Stimulated activated CD8-positive, alpha-beta memory T cell treated with anti-CD3 and anti-CD28 coated beads, Interleukin-7, amount 100 ng/mL, for 48 hours (primary cell): Measurements from ENCODE around the gene EEFSEC.
A peak's percentile ranks its signal among the peaks of the same experiment; 100 is the strongest.

Experiments used
- DNase-seq, 2 donors: peaks; one replicate each; pipeline ENCODE4 v3.0.0-alpha.2; 2020; ENCODE audit warnings: low read depth in 1 of 2; ENCODE audit errors: extremely low read depth in 1 of 2

EEFSEC gene

DNA sequence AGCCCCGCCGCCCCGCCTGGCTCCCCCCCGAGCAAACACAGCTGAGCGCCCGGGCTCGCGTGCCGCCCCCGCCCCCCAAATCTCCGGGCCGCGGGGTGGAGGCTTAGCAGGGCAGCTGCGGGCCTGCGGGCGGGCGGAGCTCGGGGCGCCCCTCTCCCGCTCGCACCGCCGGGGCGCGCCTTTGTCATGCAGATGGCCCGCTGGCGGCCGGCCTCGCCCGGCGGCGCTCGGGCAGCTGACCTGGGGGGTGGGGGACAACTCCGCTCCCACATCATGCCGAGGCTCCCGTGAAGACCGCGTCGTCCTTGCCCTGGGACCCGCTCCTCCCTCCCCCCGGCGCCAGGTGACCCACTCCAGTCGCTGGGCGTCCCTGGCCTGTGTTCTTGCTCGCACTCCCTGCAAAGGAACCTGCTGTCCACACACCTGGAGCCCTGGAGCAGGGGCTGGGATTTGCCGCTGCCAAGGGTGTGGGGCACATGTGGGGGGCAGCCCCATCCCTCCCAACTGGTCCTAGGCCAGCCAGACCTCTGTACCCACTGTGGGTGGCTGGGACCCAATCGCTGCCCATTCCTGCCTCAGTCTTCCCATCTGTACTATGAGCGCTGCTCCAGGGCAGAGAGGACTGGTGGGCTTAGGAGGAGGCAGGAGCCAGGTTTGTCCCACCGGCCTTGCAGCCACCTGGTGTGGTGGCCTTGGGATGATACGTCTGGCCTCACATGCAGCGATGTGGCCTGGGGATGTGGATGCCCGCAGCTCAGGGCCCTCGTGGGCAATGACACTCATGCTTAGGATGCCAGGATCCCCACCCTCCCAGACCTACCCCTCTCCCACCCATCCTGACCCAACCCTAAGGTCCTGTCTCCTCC lies 279.9 kb downstream of the EEFSEC start:
- no peak for DNase-seq

DNA sequence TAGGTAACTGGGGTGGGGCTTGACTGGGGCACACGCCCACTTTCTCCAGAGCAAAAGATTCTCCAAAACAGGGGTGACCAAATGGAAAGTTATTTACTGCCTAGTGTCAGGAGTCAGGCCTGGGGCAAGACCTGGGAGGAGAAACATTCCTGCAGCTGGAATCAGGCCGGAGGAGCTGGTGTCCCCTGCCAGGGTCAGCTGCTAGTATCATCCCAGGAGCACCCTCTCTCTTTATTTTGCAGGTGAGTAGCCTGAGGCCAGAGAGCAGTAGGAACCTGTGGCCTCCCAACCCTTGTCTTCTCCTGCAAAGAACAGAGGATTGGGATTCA lies 280.5 kb downstream of the EEFSEC start:
- no peak for DNase-seq

DNA sequence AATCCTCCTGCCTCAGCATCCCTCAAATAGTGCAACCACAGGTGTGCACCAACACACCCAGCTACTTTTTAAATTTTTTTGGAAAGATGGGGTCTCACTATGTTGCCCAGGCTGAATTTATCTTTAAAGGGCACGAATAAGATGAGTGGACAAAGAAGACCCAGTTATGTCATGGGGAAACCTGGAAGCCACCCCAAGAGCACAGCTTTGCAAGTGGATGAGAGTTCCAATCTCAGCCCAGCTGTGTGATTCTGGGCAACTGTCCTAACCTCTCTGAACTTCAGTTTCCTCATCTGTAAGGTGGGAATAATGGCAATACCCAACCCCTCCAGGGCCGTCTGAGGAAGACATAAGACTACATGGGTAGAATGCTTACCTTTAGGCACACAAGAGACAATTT lies 281.2 kb downstream of the EEFSEC start:
- DNase-seq: no peak

DNA sequence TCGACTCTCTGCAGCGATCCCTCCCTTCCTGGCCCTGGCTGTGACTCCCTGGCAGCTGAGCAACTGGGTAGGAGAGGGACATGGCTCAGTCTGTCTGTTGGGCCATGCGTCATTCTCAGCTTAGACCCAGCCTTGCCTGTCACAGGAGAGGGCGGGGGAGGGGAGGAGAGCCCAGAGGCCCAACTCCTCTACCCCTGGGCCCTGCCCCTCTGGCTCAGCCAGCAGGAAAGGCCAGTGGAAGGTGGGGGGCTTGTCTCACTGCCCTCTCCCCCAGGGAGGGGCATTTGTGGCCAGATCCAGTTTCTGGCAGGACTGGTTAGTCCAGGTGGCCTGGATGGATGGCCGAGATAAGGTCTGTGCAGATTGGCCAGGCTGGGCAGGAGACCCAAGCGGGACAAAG lies 281.8 kb downstream of the EEFSEC start:
- DNase-seq: no peak

DNA sequence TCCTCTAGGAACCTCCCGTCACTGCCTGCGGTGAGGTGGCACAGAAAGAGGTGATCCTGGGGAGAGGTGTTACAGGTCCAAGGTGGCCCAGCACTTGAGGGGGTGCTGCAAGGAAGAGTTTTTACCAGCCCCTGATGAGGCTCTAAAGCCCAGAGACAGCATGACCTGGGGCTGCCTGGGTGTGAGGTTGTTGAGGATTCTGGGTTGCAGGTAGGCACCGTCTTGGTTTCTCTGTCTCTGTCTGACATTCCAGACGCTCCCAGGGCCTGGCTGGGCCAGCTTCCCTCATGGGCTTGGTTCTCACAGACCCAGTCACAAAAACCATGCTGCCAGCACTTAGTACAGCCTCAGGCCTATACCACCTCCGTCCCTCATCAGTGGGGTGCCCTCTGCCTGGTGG lies 282.3 kb downstream of the EEFSEC start:
- DNase-seq: no peak

DNA sequence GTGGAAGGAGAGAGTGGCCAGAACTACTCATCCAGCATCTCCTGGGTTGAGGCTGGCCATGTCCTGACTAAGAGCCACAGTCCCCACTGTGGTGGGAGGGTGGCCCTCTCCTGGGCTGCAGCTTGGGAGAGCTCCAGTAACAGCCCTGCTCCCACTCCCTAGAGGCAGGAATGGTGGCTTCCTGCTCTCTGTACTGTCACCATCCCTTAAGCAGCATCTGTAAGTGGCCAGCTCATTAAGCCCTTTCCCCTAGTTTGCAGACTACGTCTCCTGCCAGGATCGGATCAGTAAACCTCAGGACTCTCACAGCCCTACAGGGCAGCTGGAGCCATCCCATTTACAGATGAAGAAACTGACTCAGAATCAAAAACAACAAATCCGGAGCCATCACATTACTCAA lies 282.9 kb downstream of the EEFSEC start:
- DNase-seq: no peak

DNA sequence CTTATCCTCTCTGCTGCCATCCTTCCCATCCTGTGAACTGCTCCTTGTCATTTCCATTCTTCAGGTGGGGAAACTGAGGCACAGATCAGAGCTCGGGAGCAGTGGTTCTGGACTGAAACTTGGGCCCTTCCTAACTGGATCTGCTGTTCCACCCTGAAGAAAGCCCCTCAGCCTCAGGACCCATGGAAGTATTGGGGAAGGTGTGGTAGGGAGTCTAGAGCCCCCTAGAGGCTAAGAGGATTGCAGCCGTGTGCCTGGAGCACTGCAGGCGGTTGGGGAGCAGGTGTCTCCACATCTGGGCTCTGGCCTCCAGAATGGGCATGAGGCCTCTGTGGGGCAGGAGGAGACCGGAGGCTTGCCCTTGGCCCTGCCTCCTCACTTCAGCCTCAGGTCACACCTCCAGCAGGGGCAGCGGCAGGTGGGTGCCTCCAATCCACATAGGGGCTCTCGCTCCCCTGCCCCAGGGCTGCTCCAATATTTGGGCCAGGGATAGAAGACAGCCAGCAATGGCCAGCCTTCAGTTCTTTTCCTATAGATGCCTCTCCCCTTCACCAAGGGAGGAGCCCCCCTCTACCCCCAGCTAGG lies 285.3 kb downstream of the EEFSEC start:
- DNase-seq: no peak

DNA sequence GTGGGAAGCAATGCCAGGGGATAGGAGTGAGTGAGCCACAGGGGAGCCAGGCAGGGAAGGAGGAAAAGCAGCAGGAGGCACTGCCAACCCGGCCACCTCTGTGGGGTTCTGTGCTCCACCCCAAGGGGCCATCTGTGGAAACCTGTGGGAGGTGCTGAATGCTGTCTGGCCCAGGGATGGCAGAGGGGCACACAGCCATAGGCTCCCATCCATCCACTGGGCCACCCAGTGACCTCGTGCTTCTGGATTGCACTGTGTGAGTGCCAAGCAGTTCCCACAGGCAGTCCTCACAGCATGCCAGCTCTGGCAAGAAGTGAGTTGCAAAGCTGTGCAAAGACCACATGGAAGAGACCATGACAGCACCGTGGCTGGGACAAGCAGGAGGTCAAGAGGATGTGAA lies 285.9 kb downstream of the EEFSEC start:
- DNase-seq: no peak

DNA sequence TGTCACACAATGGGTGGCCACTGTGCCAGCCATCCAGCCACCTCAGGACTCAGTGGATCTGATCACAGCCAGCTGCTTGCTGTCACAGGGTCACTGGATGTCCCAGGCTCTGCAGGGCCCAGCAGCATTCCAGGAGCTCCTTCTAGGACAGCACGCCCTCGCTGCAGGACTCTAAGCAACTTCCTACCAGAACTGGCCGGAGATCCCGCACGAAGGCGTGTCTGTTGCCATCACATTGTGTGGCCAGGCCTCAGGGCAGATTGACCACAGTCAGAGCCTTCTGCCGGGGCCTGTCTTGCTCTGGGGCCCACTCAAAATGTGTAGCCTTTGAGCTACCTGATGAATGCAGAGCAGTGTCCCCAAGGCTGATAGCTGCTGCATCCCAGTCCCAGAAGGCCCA lies 288.8 kb downstream of the EEFSEC start:
- no peak for DNase-seq

DNA sequence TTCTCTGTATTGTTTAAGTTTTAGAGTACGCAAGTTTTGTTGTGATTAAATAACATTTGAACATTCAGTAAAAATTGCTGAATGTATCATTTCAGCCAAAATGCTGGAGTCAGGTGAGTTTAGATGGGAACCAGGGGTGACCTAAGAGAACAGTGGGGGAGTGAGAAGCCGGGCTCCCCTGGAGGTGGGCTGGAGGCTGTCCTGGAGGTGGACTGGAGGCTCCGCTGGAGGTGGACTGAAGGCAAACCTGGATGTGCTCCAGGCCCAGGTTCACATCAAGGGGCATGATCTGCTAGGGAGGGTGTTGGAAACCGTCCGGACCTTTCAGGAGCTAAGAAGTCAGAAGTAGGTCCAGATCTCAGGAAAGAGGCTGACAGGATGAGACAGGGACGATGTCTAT lies 289.7 kb downstream of the EEFSEC start:
- no peak for DNase-seq

DNA sequence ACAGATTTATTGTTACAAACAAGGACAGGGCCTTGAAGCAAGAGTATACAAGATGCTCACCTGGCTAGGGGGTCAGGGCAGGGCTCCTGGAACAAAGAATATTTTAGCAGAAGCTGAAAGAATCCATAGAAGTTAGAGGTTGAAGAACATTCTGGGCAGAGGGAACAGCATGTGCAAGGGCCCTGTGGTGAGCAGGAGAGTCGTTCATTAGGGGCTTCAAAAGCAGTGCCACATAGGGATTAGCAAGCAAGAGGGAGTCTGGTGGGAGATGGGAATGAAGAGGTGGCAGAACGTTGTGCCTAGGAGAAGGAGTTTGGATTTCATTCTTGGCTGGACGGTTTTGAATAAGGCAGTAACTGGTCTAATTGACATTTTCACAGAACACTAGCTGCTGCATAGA lies 290.5 kb downstream of the EEFSEC start:
- no peak for DNase-seq

DNA sequence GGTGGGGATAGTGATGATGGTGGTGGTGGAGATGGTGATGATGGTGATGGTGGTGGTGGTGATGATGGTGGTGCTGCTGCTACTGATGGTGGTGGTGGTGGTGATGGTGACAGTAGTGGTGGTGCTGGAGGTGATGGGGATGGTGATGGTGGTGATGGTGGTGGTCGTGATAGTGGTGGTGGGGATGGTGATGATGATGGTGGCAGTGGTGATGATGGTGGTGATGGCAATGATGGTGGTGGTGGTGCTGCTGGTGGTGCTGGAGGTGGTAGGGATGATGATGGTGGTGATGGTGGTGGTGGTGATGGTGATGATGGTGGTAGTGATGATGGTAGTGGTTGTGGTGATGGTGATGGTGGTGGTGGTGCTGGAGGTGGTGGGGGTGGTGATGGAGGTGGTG lies 292.1 kb downstream of the EEFSEC start:
- no peak for DNase-seq

DNA sequence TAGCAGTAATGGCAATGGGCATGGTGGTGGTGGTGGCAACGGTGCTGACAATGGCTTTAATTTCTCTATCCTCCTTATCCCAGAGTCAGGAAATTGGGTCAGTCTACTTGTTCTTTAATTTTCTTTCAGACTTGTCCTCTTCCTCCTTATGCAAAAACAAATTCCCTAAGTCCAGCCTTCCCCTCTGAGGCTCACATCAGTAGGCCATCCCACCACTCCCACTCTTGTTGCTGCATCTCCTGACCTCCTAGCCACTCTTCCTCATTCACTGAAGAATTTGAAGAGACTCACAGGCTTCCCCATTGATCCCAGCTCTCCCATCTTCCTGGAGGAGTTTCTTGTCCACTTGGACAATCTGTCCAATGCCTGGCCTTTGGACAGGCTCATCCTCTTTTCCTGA lies 293.5 kb downstream of the EEFSEC start:
- DNase-seq: no peak

DNA sequence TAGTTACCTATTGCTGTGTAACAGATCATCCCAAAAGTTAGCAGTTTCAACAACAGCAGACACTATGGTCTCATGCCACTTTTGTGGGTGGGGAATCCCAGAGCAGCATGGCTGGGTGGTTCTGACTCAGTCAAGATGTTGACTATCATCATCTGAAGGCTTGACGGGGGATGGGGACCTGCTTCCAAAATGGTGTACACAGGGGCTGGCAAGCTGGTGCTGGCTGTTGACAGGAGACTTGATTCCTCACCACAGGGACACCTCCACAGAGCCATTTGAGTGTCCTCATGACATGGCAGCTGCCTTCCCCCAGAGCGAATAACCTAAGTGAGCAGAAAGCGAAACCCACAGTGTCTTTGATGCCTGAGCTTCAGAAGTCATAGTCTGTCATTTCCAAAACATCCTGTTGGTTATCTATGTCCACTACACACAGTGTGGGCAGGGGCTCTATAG lies 294.3 kb downstream of the EEFSEC start:
- peak; percentile 39 to 82 for DNase-seq

DNA sequence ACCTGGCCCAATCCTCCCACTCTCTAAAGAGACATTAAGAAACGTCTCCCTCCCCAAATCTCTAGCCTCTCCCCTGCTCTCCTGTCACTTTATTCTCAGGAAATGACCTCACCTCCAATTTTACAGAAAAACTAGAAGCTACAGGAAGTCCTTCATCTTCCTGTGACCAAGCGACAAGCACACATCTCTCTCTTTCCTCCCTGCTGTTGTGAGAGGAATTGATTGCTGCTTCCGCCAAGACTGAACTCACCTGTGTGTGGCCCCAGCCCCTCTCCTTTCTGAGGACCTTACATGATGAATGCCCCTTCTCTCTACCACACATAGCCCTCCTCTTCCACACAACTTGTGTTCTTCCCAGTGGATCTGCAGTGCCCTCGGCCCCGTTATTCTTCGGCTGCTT lies 295.2 kb downstream of the EEFSEC start:
- peak in 1 of 2 donors; percentile 4 for DNase-seq

DNA sequence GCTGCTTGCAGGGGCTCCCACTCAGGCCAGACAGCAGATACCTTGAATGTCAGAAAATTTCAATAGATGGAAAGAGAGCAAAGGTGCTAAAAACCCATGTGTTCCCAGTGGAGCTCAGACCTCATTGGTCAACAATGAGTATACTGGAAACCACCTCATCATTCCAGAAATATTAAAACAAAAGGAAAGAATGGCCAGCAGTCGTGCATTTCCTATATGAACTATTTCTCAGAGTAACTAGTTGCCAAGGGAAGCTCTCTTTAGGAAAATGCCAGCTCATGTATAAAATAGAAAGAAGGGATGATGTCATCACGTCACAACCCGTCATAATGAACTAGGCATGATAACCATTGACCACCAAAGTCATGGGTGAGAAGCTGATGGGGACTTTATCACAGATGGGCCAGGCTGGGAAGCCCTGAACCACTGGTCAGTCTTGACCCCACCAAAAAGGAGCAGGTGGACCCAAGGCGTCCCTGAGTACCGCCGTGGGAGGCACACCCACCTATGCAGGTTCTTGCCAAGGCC lies 295.9 kb downstream of the EEFSEC start:
- no peak for DNase-seq

DNA sequence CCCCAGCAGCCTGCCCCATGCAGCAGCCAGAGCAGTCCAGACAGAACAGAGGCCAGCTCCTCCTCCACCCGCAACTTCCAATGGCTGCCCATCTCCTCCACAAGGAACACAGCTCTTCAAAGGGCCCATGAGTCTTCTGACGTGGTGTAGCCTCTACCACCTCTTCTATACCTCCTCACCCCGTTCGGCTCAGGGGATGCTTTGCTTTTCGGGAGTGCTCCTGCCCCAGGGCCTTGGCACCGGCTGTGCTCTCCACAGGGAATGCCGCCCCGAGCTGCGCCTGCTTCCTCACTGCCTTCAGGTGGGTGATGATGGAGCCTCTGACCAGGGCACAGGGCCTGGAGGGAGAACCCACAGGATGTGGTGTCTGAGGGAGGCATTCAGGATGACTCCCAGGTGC lies 298.8 kb downstream of the EEFSEC start:
- DNase-seq: no peak

DNA sequence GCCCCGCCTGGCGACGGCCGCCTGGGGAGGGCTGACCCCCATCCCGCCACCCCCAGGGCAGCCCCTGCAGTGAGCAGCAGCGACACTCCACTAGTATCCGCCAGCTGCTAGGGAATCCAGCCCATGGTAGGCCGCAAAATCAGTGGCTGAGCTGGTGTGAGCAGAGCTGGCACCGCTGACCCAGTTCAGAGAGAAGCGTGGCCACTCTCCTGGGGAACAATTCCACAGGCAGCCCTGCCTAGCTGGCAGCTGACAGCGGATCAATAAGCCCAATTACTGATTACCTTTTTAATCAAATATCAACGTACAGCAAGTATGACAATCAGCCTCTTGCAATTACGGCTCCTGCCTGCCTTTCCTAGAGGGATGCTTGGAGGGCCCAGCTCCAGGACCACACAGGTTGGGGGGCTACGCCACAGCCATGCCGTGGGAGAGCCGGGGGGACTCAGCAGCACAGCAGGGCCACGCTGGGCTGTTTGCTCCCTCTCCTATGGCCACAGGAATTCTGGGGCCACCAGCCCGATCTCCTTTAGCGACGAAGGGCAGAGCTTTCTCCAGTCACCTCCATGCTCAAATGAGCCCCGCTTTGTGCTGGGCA lies 299.5 kb downstream of the EEFSEC start:
- no peak for DNase-seq

DNA sequence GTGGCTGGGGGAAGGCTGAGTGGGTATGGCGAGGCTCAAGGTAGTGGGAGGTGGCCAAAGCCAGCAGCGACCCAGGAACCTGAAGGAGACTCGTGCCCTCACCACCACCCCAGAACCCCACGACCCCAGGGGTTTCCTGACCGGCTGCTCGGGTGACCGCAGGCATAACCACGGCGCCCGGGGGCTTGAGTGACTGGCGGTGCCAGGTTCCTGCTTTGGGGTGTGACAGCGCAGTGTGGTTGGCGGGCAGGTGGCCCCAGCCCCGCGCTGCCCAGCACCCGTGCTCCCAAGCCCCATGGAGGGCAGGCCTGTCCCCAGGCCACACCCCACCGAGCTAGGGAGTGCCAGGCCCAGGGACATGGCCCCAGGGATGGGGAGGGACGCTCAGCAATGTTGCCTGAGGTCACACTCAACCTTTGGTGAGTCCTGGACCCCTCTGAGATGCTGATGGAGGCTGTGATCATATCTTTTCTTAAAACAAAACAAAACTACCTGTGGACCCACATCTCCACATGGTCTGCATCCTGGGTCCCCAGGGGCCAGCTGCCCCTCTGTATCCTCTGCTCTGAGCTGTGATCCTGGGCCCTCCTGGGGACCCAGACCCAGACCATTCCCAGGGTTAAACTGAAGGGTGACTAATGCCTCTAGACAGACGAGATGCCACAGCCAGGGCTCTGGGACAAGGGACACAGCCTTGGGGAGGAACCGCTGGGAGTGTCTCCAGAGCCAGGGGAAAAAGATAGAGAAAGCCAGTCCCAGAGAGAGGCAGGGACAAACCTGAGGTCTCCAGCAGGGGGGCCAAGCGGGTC lies 300.4 kb downstream of the EEFSEC start:
- no peak for DNase-seq

DNA sequence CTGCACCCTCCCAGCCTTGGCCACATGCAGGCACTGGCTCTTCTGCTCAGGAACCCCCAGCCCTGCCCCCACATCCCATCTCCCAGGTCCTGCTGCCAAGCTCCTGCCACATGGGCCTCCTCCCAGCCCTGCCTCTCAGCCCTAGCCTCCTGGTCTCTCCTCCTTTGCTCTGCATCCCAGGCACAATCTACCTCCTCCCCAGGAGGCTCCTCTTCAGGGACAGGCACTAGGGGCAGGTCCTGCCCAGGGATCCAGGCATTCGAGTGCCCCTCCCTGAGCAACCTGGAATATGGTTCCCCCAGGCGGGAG lies 301.0 kb downstream of the EEFSEC start:
- DNase-seq: no peak

DNA sequence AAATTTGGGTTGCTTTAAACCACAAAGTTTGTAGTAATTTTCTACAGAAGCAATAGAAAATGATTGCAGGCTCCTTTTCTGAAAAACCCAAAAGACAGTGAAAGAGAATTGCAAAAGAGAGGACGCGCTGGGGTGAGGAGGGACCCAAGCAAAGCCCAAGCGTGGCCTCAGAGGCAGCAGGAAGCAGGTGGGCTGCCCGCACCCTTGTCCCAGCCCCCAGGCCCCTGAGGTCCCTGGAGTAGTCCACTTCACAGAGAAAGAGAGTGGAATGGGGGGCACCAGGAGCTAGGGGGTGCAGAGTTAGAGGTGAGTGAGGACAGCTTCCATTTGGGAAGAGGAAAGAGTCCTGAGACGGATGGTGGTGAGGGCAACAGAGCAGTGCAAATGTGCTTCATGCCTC lies 301.8 kb downstream of the EEFSEC start:
- no peak for DNase-seq
